ENCODE results near the gene CD164.

- TF ChIP-seq POLR2A (IDR thresholded peaks at IDR 0.05; ENCODE audit: low read depth, low read length), result no peak
- no peak for TF ChIP-seq POLR2AphosphoS5 (IDR thresholded peaks at IDR 0.05; ENCODE audit: low read depth, low read length)
- TF ChIP-seq TAF1 (IDR thresholded peaks at IDR 0.05; ENCODE audit: borderline replicate concordance, low read depth, low read length), result no peak
Measured at GRCh38 chr6:109351231-109352130, 30.8 kb downstream of the CD164 start.

Measured in GM12892 (cell line).